PC-9 (cell line): ENCODE measurements around the gene QPCTL. TPM values are rescaled to one million over a fixed set of nuclear protein-coding genes. Genes with fewer than 3 reads are reported as not detected.

ENCODE experiments used
- BruUV-seq: library from RNA; stranded (reverse); fragments of 400-500 nt; replicated peaks from 2 replicates; lab custom pipeline; 2021; lab: Mats Ljungman, UMichigan
- CTCF ChIA-PET: fragments of 300-600 bp; sonication (Branson Sonifier 250); formaldehyde crosslinking; loops from one replicate; lab custom pipeline; 2022; ENCODE audit warnings: antibody characterized with exemption; lab: Charles Lee
- POLR2A ChIA-PET: fragments of 300-600 bp; sonication (Branson Sonifier 250); formaldehyde crosslinking; loops from one replicate; lab custom pipeline; 2022; ENCODE audit warnings: antibody characterized with exemption; ENCODE audit not compliant: unreplicated experiment; lab: Charles Lee
- DNase-seq, 2 experiments: peaks; one replicate each; pipeline versions ENCODE4 v3.0.0 to v3.0.0-alpha.2; 2015 to 2022; ENCODE audit warnings: mixed read lengths in 1 of 2
- H2AFZ ChIP-seq: fragments of 200-600 bp; sonication (generic); 2 replicates; pipeline ENCODE4 v1.8.1; 2017; ENCODE audit warnings: antibody characterized with exemption
- H3F3A ChIP-seq: fragments of 200-600 bp; sonication (generic); 2 replicates; pipeline ENCODE4 v1.8.1; 2017; ENCODE audit warnings: antibody characterized with exemption, mild to moderate bottlenecking, low read depth; ENCODE audit not compliant: insufficient read depth
- H3K27ac ChIP-seq: fragments of 200-600 bp; sonication (generic); 2 replicates; pipeline ENCODE4 v1.6.1; 2016; ENCODE audit warnings: mixed run types
- H3K27me3 ChIP-seq: fragments of 200-600 bp; sonication (generic); 2 replicates; pipeline ENCODE4 v1.6.1; 2016; ENCODE audit warnings: low read depth, mixed run types; ENCODE audit not compliant: insufficient read depth
- H3K36me3 ChIP-seq: fragments of 200-600 bp; sonication (generic); 2 replicates; pipeline ENCODE4 v1.6.1; 2016; ENCODE audit warnings: low read depth, mixed run types
- H3K4me1 ChIP-seq: fragments of 200-600 bp; sonication (generic); replicated peaks from 2 replicates; pipeline ENCODE4 v1.6.1; 2016; ENCODE audit warnings: mixed run types; ENCODE audit not compliant: insufficient read depth
- H3K4me2 ChIP-seq: fragments of 200-600 bp; sonication (generic); 2 replicates; pipeline ENCODE4 v1.6.1; 2017; ENCODE audit warnings: mixed run types
- H3K4me3 ChIP-seq: fragments of 200-600 bp; sonication (generic); 2 replicates; pipeline ENCODE4 v1.6.1; 2016; ENCODE audit warnings: mixed run types
- H3K79me2 ChIP-seq: fragments of 200-600 bp; sonication (generic); 2 replicates; pipeline ENCODE4 v1.6.1; 2017; ENCODE audit warnings: low read depth, mixed run types
- H3K9me2 ChIP-seq: fragments of 200-600 bp; sonication (generic); 2 replicates; pipeline ENCODE4 v1.8.1; 2017; ENCODE audit warnings: mild to moderate bottlenecking; ENCODE audit not compliant: insufficient read depth
- H3K9me3 ChIP-seq: fragments of 200-600 bp; sonication (generic); 2 replicates; pipeline ENCODE4 v1.8.1; 2016; ENCODE audit warnings: low read depth; ENCODE audit not compliant: insufficient read depth
- H4K20me1 ChIP-seq: fragments of 200-600 bp; sonication (generic); 2 replicates; pipeline ENCODE4 v1.8.1; 2017; ENCODE audit not compliant: insufficient read depth
- EZH2 ChIP-seq: fragments of 200-600 bp; sonication (generic); IDR thresholded peaks from 2 replicates; pipeline ENCODE4 v1.8.0; 2017; ENCODE audit warnings: antibody characterized with exemption, low read depth
- intact Hi-C: fragments of 100-400 bp; cut with micrococcal nuclease; formaldehyde crosslinking; loops from one replicate; pipeline ENCODE4 v1.10.0; 2022; ENCODE audit not compliant: unreplicated experiment
- microRNA-seq: library from miRNA; unstranded; fragments of <30 nt; microRNA quantifications from one replicate; pipeline ENCODE4 v1.2.0, GENCODE V29; 2021; ENCODE audit warnings: borderline number of aligned reads, borderline replicate concordance
- total RNA-seq: library from RNA; stranded (reverse); gene quantifications from 2 replicates; pipeline ENCODE4 v1.2.3, GENCODE V29; 2021
- TF ChIP-seq, protein P1 (sequence below): fragments of 200-600 bp; sonication (generic); conservative IDR thresholded peaks from 2 replicates; pipeline ENCODE4 v1.6.1; 2017; ENCODE audit warnings: mixed run types, antibody characterized with exemption, mild to moderate bottlenecking, moderate library complexity

QPCTL gene
- total RNA-seq, 1 experiment from 2014 or later: 27.6 TPM

DNA sequence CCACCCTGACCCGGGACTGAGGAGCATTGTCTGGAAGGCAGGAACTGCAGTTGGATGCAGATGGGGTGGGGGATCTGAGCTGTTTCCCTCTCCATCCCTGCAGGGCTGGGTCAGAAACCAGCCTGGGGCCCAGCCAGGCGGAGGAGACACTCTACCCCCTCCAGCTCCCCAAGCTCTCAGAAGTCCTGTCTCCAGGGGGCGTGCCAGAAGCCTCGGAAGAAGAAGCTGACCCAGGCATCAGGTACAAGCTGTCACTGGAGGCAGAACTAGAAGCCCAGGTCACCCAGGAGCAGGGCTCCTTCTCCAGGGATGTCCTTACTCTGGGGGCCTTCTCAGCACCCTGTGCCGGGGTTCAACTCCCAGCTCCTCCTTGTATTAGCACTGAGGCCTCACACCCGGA, 61.1 kb downstream of the QPCTL start:
- intact Hi-C loops: no loop called here
- no peaks in the 10 kb centered on the region; the same call in 1 of the 2 replicates for H3F3A ChIP-seq
- no peaks in the 10 kb centered on the region for H3K9me3 ChIP-seq
- H3K4me3 ChIP-seq: no peak overlapping the region
- BruUV-seq: no TSS peak
- H3K36me3 ChIP-seq: no peaks in the 10 kb centered on the region
- no peaks in the 10 kb centered on the region for H4K20me1 ChIP-seq
- H3K4me1 ChIP-seq: peaks cover 17% of the 10 kb centered on the region
- H3K27ac ChIP-seq: no peak overlapping the region
- ChIA-PET POLR2A (no interaction called here), CTCF (interaction anchor here (0.6 kb wide), 1 partner anchor 16 kb away, joined by 9 read pairs; the partner anchor contains the start of gene SIX5)
- DNase-seq: no peak
- no peak overlapping the region for H2AFZ ChIP-seq
- no peak for TF ChIP-seq EZH2
- TF ChIP-seq, protein P1, sequence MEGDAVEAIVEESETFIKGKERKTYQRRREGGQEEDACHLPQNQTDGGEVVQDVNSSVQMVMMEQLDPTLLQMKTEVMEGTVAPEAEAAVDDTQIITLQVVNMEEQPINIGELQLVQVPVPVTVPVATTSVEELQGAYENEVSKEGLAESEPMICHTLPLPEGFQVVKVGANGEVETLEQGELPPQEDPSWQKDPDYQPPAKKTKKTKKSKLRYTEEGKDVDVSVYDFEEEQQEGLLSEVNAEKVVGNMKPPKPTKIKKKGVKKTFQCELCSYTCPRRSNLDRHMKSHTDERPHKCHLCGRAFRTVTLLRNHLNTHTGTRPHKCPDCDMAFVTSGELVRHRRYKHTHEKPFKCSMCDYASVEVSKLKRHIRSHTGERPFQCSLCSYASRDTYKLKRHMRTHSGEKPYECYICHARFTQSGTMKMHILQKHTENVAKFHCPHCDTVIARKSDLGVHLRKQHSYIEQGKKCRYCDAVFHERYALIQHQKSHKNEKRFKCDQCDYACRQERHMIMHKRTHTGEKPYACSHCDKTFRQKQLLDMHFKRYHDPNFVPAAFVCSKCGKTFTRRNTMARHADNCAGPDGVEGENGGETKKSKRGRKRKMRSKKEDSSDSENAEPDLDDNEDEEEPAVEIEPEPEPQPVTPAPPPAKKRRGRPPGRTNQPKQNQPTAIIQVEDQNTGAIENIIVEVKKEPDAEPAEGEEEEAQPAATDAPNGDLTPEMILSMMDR: no peak; the same call in 1 of the 2 replicates
- H3K79me2 ChIP-seq: no peaks in the 10 kb centered on the region
- no peak overlapping the region for H3K4me2 ChIP-seq
- no peaks in the 10 kb centered on the region for H3K27me3 ChIP-seq
- no peaks in the 10 kb centered on the region for H3K9me2 ChIP-seq

Small RNA genes lying within 50 kb of the gene (microRNA-seq; reads per million reads assigned to microRNA genes)
- gene MIR642A (not detected), gene MIR642B (not detected)

Other genes starting within 250 kb of the QPCTL start
- 7.9 and 16.5 TPM in 2 replicates for gene FOSB, start 224.7 kb upstream of the QPCTL start, total RNA-seq
- 49.6 and 50.1 TPM in 2 replicates for gene RTN2, start 195.6 kb upstream of the QPCTL start, total RNA-seq
- 5.0 and 9.5 TPM in 2 replicates for gene PPM1N, start 194.2 kb upstream of the QPCTL start, total RNA-seq
- gene VASP, start 185.2 kb upstream of the QPCTL start, total RNA-seq: 123 and 155 TPM in 2 replicates
- gene OPA3, start 107.9 kb upstream of the QPCTL start, total RNA-seq: 10.8 and 15.2 TPM in 2 replicates
- not detected in 2 replicates for gene GPR4, start 90.5 kb upstream of the QPCTL start, total RNA-seq
- 61.7 and 68.9 TPM in 2 replicates for gene EML2, start 53.3 kb upstream of the QPCTL start, total RNA-seq
- gene GIPR, start 24.4 kb upstream of the QPCTL start, total RNA-seq: 5.8 and 6.7 TPM in 2 replicates
- 718 and 740 TPM in 2 replicates for gene SNRPD2, start 713 bp upstream of the QPCTL start, total RNA-seq
- 33.3 and 45.5 TPM in 2 replicates for gene FBXO46, start 38.2 kb downstream of the QPCTL start, total RNA-seq
- gene MEIOSIN, start 40.8 kb downstream of the QPCTL start, total RNA-seq: not detected in 2 replicates
- 27.6 and 31.1 TPM in 2 replicates for gene SIX5, start 76.6 kb downstream of the QPCTL start, total RNA-seq
- 110 and 132 TPM in 2 replicates for gene DMPK, start 89.8 kb downstream of the QPCTL start, total RNA-seq
- 66.7 and 71.1 TPM in 2 replicates for gene DMWD, start 100.2 kb downstream of the QPCTL start, total RNA-seq
- gene RSPH6A, start 122.6 kb downstream of the QPCTL start, total RNA-seq: 0.38 and 0.39 TPM in 2 replicates
- gene SYMPK, start 170.5 kb downstream of the QPCTL start, total RNA-seq: 85.5 and 121 TPM in 2 replicates
- not detected in 2 replicates for gene FOXA3, start 171.7 kb downstream of the QPCTL start, total RNA-seq
- 24.7 and 29.8 TPM in 2 replicates for gene IRF2BP1, start 193.5 kb downstream of the QPCTL start, total RNA-seq
- gene MYPOP, start 209.9 kb downstream of the QPCTL start, total RNA-seq: 13.6 TPM in 2 replicates
- not detected in 2 replicates for gene NANOS2, start 222.1 kb downstream of the QPCTL start, total RNA-seq